Right hindlimb (tissue), 1 donor: Measurements from ENCODE around the gene PRDM16.

Experiments
- DNase-seq: peaks from one replicate; pipeline ENCODE4 v3.0.0-alpha.2; 2018

The PRDM16 gene

DNA sequence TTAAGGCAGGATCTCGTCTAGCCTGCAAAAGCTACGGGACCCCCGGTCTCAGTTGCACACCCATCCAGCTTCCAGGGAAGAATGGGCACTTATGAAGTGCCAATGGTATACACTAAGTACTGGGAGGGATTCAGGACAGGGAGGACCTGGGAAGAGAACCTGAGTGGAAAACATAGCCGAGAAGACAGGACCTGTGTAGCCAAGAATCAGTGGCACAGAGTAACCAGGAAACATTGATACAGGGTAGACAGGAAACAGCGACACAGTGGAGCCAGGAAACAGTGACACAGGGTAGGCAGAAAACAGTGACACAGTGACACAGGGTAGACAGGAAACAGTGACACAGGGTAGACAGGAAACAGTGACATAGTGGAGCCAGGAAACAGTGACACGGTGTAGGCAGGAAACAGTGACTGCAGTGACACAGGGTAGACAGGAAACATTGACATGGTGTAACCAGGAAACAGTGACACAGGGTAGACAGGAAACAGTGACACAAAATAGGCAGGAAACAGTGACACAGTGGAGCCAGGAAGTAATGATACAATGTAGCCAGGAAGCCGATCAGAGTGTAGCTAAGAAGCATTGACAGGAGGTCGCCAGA is 247.4 kb downstream of the PRDM16 start:
- no peak for DNase-seq

DNA sequence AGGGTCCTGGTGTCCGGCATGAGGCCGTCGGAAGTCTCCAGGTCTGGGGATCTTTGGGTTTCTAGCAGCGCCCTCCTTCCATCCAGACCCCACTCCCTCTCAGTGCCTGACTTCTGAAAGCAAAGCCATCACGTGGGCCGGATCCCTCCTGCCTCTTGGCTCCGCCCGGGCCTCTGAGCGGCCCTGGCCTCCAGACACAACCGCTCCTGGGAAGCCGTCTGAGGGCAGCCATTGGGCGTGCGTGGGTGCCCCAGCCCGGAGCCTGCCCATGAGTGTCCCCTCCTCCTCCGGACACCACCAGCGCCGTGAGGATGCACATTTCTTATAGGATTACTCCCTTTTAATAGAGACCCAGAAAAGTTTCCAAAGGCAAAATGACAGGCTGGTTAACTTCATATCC is 248.5 kb downstream of the PRDM16 start:
- no peak for DNase-seq

DNA sequence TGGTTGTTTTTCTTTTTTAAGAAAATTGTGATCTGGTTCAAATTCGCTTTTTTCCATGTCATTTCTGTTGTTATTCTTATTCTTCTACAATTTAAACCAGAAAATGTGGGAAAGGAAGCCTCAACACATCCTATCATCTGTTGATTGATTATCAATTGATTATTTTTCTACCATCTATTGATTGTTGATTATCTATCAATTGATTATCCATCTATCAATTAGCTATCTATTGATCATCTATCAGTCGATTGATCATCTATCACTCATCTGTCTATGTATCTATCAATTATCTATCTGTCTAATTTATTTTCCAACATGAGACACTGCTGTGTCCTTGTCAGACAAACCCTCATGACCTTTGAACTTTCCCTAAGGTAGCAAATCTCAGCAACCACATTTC is 249.3 kb downstream of the PRDM16 start:
- DNase-seq = no peak

DNA sequence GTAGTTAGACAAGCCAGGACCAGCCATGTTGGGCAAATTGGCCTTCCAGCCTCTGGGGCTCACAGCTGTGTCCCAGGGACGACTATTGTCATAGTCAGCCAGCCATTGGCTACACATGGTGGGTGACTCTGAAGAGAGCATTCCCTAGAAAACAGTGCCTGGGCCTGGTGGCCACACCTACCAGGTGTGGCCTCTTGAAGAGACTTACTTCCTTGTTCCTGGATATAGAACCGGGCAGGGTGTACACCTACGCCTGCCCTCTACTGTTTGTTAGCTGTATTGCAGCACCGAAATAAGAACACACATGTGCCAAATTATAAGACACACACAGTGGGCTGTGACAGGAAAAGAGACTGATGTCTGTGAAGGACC is 250.9 kb downstream of the PRDM16 start:
- no peak for DNase-seq

- no peak for DNase-seq
Measured at GRCh38 chr1:3320246-3321152, 251.5 kb downstream of the PRDM16 start.

GRCh38 chr1:3321559-3322449 is 252.8 kb downstream of the PRDM16 start:
- DNase-seq = no peak

GRCh38 chr1:3322450-3323020 is 253.5 kb downstream of the PRDM16 start:
- no peak for DNase-seq

DNA sequence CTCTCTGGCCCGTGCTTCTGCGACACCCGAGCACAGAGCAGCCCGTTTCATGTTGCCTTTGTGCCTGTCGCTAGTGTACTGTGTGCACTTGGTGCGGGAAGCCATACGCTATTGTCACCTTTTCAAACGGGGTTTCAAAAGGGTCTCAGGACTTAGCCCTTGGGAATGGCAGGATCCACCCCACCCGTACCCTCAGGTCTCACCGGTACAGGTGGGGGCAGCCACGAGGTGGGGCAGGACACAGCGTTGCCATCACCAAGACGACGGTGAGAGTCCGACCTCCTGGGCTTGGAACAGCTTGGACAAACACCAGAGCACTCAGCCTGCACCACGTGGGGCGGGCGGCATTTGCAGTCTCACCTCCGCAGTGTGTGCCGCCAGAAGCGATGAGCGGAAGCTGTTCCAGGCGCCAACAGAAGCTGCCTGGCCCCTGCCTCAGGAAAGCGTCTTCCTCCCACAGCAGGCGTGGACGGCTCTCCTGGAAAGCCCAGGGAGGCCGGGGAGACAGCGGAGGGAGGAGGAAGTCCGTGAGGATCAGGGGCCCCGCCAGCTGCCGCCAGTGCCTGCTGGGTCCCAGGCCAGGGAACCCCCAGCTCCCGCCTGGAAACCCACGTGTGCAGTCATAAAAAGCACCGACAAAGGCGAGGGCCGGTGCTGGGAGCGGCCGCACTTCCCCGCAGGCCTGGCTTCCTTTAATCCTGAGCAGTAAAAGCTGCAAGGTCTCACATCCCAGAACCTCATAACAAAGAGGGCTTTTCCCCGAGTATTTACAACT is 254.2 kb downstream of the PRDM16 start:
- DNase-seq = peak; percentile 64

DNA sequence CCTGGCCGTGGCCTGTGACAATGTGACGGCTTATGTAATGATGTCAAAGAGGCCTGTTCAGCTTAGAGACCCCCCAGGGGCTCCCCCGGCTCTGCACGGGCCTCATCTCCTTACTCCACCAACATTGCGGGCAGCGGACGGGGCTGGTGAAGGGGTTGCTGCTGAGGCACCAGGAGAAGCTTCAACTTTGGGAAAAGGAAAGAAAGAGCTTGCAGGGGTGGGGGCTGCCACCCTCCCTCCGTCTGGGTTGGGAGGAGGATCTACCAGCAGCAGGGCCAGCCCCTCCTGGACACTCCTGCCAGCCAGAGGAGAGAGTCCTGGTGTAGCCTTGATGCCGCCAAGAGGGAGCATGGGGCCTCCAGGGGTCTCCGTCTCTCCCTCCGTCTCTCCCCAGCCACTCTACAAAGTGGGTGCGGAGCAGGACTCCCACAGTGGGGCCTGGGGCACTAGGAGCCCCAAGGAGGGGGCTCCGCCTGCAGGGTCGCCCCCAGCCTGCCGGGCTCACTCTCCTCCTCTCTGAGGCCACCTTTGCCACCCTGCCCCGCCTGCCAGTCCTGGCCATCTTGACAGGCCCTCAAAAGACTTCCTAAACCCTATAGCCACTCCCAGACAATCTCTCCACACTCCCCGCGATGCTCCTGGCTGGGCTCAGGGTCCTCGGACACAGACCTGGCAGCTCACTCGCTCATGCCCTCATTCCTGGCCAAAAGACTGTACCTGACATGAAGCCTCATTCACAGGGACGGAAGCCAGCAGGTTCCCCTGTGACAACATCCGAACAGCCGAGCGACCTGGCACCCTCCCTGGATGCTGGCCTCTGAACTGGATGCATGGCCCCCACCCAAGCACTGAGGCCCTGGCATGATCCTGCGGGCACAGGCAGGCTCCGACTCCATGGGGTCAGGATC is 255.0 kb downstream of the PRDM16 start:
- no peak for DNase-seq

- no peak for DNase-seq
Measured at GRCh38 chr1:3324704-3325535, 255.9 kb downstream of the PRDM16 start.

GRCh38 chr1:3326516-3327388 is 257.7 kb downstream of the PRDM16 start:
- DNase-seq = no peak

- no peak for DNase-seq
Measured at GRCh38 chr1:3327389-3327702, 258.3 kb downstream of the PRDM16 start.

DNA sequence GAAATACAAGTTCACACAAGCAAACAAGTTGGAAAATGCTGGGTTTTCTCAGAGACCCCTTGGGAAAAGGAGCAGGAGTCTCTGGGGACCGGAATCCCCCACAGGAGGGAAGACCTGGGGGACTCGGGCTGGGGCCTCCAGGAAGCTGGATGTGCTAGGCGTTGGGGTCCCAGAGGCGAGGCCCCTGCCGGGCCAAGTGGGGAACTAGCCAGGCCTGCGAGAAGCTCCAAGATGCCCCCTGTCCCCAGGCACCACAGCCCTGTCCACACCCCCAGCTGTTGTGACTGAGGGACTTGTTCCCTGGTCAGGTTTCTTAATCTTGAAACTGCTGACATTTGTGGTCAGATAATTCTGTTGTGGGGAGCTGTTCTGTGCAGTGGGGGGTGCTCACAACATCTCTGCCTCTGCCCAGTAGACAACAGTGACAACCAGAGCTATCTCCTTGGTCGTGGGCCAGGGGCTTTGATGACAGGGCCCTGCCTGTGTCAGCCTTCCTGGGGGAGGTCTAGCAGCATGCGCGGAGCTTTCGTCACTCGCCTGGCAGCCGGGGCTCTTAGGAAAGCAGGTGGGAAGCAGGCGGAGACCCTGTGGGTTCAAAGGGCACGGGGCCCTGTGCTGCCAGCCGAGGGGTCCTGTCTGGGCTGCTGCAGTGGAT is 259.1 kb downstream of the PRDM16 start:
- no peak for DNase-seq

DNA sequence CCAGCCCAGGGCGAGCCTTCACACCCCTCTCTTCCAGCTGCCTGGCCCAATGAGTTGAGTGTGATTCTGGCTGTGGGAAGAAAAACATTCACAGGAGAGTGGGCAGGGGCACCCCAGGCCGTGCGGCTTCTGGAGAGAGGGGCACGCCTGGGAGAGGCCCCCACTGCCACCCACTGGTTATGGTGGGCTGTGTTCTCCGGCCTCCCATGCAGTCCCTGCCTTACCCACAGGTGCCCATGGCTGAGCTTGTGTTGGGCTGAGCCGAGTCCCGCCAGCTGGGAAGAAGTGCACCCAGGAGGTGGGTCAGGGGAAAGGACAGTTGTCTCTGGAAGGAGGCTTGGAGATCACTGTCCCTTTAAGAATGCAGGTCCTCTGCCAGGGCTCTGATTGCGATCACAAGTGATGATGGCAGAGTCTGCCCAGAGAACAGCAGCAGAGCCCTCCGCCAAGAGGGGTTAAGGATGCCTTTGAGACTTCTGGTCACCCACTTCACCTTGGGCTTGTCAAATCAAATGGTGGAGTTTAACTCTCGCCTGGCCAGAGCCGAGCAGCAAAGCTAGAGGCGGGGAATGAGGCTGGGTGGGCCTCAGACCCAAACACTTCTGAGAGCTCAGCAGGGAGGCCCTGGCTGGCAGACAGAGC is 260.8 kb downstream of the PRDM16 start:
- DNase-seq = no peak

DNA sequence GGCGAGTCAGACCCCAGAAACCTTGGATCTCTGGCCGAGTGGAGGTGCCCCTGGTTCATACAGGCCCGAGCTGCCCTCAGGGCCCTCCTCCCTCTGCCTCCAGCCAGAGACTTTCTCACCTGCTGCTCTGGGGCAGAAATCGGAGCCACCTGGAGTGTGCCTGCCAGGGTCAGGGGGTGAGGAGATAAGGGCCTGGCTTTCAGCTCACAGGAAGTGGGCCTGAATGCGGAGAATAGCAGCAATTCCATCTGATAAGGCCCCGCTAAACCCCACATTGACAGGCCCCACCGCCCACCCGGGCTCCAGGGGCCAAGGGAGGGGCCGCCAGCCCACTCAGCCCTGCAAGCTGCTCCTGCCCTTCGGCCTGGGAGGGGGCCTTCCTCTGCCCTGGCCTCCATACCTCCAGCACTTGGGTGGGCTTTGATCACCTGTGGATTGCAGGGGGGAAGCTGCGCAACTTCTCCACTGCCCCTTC is 261.8 kb downstream of the PRDM16 start:
- DNase-seq = no peak

DNA sequence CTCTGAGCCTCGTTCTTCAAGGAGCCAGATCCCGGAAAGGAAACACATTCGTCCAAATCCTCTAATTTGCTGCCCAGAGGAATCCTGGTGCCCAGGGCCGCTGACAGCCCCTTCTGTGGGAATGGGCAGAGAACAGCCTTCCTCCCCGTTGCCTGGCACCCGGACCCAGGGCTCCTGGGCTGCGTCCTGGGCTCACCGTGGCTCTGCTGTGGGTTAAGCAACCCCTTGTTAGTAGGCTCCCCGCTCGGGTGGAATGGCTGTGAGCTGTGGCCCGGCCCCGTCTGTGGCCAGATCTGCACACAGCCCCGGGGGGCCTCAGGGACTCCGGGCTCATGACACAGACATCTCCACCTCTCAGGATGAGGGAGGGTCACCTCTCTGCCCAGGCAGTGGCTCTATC is 262.6 kb downstream of the PRDM16 start:
- no peak for DNase-seq

DNA sequence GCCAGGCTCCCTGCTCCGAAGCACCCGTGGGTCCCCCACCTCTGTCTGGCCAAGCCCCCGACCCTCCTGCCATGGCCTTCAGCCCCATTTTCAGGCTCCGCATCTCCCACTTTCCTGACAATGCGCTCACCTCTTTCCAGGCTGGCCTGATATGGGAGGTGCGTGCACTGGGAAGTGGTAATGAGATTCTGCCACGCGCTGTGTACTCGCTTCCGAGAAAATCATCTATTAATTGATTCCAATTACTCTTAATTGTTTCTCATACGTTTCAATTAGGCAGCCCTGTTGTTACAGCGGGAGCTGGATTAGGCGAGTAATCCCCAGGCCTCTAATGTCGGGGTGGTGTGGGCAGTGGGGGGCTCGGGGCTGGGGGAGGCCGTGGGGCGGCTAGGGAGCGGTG is 263.0 kb downstream of the PRDM16 start:
- no peak for DNase-seq

DNA sequence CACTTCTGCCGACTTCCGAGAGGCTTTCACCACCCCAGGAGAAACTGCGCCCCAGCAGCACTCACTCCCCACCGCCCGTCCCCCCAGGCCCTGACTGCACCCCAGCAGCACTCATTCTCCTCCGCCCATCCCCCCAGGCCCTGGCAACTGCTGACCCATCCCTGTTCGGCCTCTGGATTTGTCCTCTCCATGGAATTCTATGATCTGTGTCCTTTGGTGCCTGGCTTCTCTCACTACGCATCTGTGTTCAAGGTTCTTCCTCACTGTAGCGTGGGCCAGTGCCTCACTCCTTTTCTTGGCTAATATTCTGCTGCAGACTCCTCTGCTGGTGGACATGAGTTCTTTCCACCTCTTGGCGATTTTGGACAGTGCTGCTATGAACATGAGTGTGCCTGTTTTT is 263.7 kb downstream of the PRDM16 start:
- no peak for DNase-seq
